RWPE1 (cell line): ENCODE results near the gene INTS2.

Source experiments
- CTCF ChIA-PET: fragments of 350-600 bp; sonication (Branson Sonifier 250); formaldehyde crosslinking; extraction: SDS; loops from one replicate; lab custom pipeline; 2021; lab: Yijun Ruan, JAX
- POLR2A ChIA-PET: fragments of 400-600 bp; formaldehyde crosslinking; extraction: SDS; loops from one replicate; lab custom pipeline; 2020; ENCODE audit warnings: antibody characterized with exemption; ENCODE audit not compliant: low non-redundant PET; lab: Yijun Ruan, JAX
- DNase-seq: peaks from one replicate; pipeline ENCODE4 v3.0.0; 2012; ENCODE audit warnings: low spot score
- H3K27ac ChIP-seq: fragments of 450-650 bp; 2 replicates; pipeline ENCODE4 v1.5.1; 2017
- TF ChIP-seq, protein P1 (sequence below): fragments of 450-650 bp; conservative IDR thresholded peaks from 2 replicates; pipeline ENCODE4 v1.5.1; 2017; ENCODE audit warnings: low read depth, mild to moderate bottlenecking

Gene INTS2

DNA sequence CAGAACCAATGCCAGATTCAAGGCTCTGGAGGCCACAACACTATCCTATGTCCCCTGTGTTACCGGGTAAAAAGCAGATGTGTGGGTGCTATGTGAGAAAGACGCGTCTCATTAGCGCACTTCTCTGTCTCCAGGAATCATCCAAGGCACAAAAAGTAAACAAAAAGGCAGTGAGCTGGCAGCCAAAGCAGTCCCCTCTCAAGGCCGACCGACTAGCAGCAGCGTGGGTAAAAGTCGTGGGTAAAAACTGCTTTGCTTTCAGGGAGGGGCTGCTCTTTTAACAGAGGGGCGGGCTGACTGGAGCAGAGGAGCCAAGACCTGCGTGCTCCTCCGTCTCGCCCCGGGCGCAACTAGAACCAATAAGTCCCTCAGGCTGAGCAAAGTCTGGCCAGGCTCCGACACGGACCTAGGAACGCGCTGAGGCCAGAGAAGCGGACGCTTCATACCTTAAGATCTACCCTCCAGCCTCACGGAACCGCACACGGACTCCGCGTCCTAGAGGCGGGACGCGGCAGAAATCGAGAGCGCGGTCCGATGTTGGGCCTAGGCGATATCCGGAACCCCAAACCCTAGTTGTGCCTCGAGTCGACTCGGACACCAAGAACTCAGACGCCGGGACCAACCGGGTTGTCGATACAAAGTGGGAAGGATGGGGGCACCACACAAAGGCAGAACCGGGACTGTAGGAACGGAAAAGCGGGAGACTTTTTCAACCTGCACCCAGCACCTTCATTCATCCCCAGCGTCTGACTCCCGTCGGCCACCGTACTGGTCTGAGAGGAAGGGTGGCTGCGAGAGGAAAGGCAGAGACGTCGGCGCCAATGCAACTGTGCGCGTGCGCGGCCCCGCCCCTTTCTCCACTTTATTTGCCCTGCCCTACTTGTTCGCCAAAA is at the start of gene INTS2:
INTS2 (minus strand) TSS at position 775 of the 893 bp plus-strand sequence. CDS start 1,338 bp downstream, outside the sequence.
- ChIA-PET POLR2A (no interaction called here), CTCF (no interaction called here)
- TF ChIP-seq, protein P1, sequence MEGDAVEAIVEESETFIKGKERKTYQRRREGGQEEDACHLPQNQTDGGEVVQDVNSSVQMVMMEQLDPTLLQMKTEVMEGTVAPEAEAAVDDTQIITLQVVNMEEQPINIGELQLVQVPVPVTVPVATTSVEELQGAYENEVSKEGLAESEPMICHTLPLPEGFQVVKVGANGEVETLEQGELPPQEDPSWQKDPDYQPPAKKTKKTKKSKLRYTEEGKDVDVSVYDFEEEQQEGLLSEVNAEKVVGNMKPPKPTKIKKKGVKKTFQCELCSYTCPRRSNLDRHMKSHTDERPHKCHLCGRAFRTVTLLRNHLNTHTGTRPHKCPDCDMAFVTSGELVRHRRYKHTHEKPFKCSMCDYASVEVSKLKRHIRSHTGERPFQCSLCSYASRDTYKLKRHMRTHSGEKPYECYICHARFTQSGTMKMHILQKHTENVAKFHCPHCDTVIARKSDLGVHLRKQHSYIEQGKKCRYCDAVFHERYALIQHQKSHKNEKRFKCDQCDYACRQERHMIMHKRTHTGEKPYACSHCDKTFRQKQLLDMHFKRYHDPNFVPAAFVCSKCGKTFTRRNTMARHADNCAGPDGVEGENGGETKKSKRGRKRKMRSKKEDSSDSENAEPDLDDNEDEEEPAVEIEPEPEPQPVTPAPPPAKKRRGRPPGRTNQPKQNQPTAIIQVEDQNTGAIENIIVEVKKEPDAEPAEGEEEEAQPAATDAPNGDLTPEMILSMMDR, result no peak
- DNase-seq, result peak; percentile 93
- H3K27ac ChIP-seq, result peak within 1 kb of the TSS; percentile 80

DNA sequence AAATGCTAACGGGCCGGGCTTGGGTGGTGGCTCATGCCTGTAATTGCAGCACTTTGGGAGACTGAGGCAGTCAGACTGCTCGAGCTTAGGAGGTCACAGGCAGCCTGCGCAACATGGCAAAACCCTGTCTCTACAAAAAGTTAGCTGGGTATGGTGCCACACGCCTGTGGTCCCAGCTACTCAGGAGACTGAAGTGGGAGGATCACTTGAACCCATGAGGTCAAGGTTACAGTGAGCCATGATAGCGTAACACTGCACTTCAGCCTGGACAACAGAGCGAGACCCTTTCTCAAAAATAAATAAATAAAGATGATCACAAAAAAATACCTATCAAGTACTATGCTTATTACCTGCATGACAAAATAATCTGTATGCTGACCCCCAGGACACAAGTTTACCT is 46.3 kb upstream of the INTS2 start:
- DNase-seq, result no peak
- ChIA-PET CTCF (interaction anchor here (0.7 to 1.1 kb wide), 2 partner anchors 10 to 60 kb away, joined by 3 read pairs; no protein-coding TSS in a partner anchor), POLR2A (no interaction called here)
- TF ChIP-seq, protein P1, result no peak
- no peak overlapping the region for H3K27ac ChIP-seq

GRCh38 chr17:61972311-61972710 is 44.5 kb upstream of the INTS2 start:
- H3K27ac ChIP-seq, result no peak overlapping the region
- TF ChIP-seq, protein P1, result no peak
- ChIA-PET POLR2A (interaction anchor here (0.6 kb wide), 1 partner anchor 67 kb away, joined by 4 read pairs; no protein-coding TSS in a partner anchor), CTCF (no interaction called here)
- no peak for DNase-seq

DNA sequence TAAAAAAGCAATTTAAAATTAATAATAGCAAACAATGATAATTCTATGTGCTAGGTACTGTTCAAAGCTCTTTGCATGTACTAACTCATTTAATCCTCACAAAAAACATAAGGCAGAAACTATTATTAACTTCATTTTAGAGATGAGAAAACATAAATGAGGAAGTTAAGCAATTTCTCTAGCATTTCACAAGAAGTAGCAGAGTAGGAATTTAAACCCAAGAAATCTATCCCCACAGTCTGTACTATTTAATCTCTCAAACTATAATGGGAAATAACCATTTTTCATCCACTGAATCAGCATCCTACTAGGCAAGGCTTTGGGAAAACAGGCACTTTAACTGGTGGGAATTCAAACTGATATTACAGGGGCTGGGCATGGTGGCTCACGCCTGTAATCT is 42.2 kb upstream of the INTS2 start:
- ChIA-PET POLR2A (no interaction called here), CTCF (no interaction called here)
- TF ChIP-seq, protein P1, result no peak
- H3K27ac ChIP-seq, result no peak overlapping the region
- no peak for DNase-seq

GRCh38 chr17:61968757-61969156 is 41.0 kb upstream of the INTS2 start:
- POLR2A ChIA-PET, result no interaction called here
- no peak overlapping the region for H3K27ac ChIP-seq
- CTCF ChIA-PET, result interaction anchor here (0.7 kb wide), 1 partner anchor 223 kb away, joined by 3 read pairs; no protein-coding TSS in a partner anchor
- DNase-seq, result no peak
- TF ChIP-seq, protein P1, result no peak

DNA sequence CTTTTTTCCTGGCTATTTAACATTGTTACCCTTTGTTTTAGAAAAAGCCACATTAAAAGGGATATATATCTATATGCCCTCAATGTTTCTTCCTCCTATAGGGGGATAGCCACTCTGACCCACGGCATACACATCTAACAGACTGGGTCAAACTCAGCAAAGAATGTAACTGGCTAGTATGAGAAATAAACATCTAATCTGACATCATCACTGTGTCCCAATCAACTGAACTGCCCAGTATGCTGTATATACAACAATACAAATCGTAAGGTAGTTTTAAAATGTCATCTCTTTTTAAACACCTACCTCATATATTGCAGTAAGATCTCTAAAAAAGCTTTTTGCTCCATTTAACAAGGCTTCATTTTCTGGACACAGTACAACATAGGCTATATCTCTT is 39.9 kb upstream of the INTS2 start:
- CTCF ChIA-PET, result interaction anchor here (0.7 kb wide), 1 partner anchor 142 kb away, joined by 3 read pairs; no protein-coding TSS in a partner anchor
- TF ChIP-seq, protein P1, result no peak
- POLR2A ChIA-PET, result no interaction called here
- DNase-seq, result no peak
- H3K27ac ChIP-seq, result no peak overlapping the region
